Esophagus squamous epithelium (tissue), 4 donors: ENCODE results near the gene FAM124A.

ENCODE experiments used
- POLR2A ChIP-seq, 4 donors: fragments of 450-650 bp; IDR thresholded peaks; one replicate each; pipeline ENCODE4 v1.6.1; 2017; ENCODE audit warnings: antibody characterized with exemption in 4 of 4, mild to moderate bottlenecking in 4 of 4, moderate library complexity in 3 of 4
- TF ChIP-seq, protein P1 (sequence below), 6 experiments: fragments of 450-650 bp in 4 of 6; fragments of 200-600 bp in 2 of 6; sonication (generic) in 2 of 6; IDR thresholded peaks; one replicate each; pipeline ENCODE4 v1.5.1; 2016 to 2019; ENCODE audit warnings: antibody characterized with exemption in 6 of 6, mild to moderate bottlenecking in 4 of 6, moderate library complexity in 4 of 6

DNA sequence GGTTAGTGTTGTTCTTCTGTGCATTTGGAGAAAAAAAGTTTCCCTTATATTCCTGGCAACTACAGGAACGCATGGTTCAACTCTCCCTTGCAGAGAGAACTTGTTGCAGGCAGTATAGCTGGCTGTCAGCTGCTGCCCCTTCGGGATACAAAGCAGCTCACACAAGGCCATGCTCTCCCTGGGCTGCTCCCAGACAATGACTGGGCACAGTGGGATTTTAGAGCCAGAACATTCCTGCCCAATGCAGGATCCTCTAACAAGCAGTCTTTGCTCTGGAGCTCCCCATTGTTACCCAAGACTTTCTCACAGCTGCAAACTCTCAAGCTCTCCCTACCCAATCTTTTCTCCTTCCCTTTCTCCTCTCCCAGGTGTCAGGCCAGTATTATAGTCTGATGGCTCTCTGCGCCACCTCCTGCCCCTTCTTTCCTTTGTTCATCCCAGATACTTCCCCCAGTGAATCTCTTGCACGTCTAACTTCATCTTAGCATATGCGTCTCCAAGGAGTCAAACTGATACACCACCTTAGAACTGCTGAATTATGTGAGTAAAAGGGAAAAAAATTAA, 89.8 kb downstream of the FAM124A start:
- TF ChIP-seq, protein P1, sequence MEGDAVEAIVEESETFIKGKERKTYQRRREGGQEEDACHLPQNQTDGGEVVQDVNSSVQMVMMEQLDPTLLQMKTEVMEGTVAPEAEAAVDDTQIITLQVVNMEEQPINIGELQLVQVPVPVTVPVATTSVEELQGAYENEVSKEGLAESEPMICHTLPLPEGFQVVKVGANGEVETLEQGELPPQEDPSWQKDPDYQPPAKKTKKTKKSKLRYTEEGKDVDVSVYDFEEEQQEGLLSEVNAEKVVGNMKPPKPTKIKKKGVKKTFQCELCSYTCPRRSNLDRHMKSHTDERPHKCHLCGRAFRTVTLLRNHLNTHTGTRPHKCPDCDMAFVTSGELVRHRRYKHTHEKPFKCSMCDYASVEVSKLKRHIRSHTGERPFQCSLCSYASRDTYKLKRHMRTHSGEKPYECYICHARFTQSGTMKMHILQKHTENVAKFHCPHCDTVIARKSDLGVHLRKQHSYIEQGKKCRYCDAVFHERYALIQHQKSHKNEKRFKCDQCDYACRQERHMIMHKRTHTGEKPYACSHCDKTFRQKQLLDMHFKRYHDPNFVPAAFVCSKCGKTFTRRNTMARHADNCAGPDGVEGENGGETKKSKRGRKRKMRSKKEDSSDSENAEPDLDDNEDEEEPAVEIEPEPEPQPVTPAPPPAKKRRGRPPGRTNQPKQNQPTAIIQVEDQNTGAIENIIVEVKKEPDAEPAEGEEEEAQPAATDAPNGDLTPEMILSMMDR (IDR thresholded peaks at IDR 0.05) = no peak
- TF ChIP-seq POLR2A (IDR thresholded peaks at IDR 0.05) = no peak
